ENCODE measurements around the gene EML6.

Gene EML6

GRCh38 chr2:54931473-54931872 is 208.0 kb downstream of the EML6 start:
- Mint-ChIP-seq H3K9me3 (no peaks in the 10 kb centered on the region), H3K36me3 (peaks cover 3 to 6% of the 10 kb centered on the region in 2 donors), H3K27me3 (peaks cover 0 to 5% of the 10 kb centered on the region in 2 donors), H3K4me1 (peaks cover 2 to 5% of the 10 kb centered on the region in 2 donors), H3K27ac (no peak overlapping the region), H3K4me3 (no peak overlapping the region)
- DNase-seq (no peak), ATAC-seq (replicated peaks) (no peak)

- H3K4me1 Mint-ChIP-seq = no peaks in the 10 kb centered on the region
- no peaks in the 10 kb centered on the region for H3K27me3 Mint-ChIP-seq
- H3K4me3 Mint-ChIP-seq = no peak overlapping the region
- ATAC-seq (replicated peaks) (no peak), DNase-seq (no peak)
- H3K27ac Mint-ChIP-seq = no peak overlapping the region
- peaks cover 0 to 2% of the 10 kb centered on the region in 2 donors for H3K9me3 Mint-ChIP-seq
- peaks cover 0 to 4% of the 10 kb centered on the region in 2 donors for H3K36me3 Mint-ChIP-seq
Observed at GRCh38 chr2:54935389-54935788, 211.9 kb downstream of the EML6 start.

GRCh38 chr2:54936766-54937165 is 213.3 kb downstream of the EML6 start:
- ATAC-seq (replicated peaks) (no peak), DNase-seq (no peak)
- peaks cover 0 to 4% of the 10 kb centered on the region in 2 donors for H3K36me3 Mint-ChIP-seq
- H3K9me3 Mint-ChIP-seq = peaks cover 0 to 2% of the 10 kb centered on the region in 2 donors
- no peak overlapping the region for H3K4me3 Mint-ChIP-seq
- no peaks in the 10 kb centered on the region for H3K4me1 Mint-ChIP-seq
- H3K27ac Mint-ChIP-seq = no peak overlapping the region
- no peaks in the 10 kb centered on the region for H3K27me3 Mint-ChIP-seq

- Mint-ChIP-seq H3K27me3 (no peaks in the 10 kb centered on the region), H3K4me3 (no peak overlapping the region), H3K27ac (peak overlapping the region; percentile 1), H3K9me3 (peaks cover 0 to 2% of the 10 kb centered on the region in 2 donors), H3K4me1 (no peaks in the 10 kb centered on the region), H3K36me3 (peaks cover 0 to 4% of the 10 kb centered on the region in 2 donors)
- ATAC-seq (replicated peaks) (no peak), DNase-seq (no peak)
Observed at GRCh38 chr2:54939446-54940118, 216.1 kb downstream of the EML6 start.

- ATAC-seq (replicated peaks) = no peak
- no peaks in the 10 kb centered on the region for H3K4me1 Mint-ChIP-seq
- peaks cover 0 to 3% of the 10 kb centered on the region in 2 donors for H3K27me3 Mint-ChIP-seq
Observed at GRCh38 chr2:54940723-54941122, 217.3 kb downstream of the EML6 start.

GRCh38 chr2:54941248-54941984 is 218.0 kb downstream of the EML6 start:
- no peak overlapping the region for H3K4me3 Mint-ChIP-seq
- ATAC-seq (replicated peaks) (no peak), DNase-seq (no peak)
- peaks cover 0 to 2% of the 10 kb centered on the region in 2 donors for H3K9me3 Mint-ChIP-seq
- peaks cover 0 to 3% of the 10 kb centered on the region in 2 donors for H3K27me3 Mint-ChIP-seq
- H3K36me3 Mint-ChIP-seq = peaks cover 0 to 4% of the 10 kb centered on the region in 2 donors
- H3K4me1 Mint-ChIP-seq = no peaks in the 10 kb centered on the region
- H3K27ac Mint-ChIP-seq = no peak overlapping the region

More at GRCh38 chr2:54940723-54941122, 217.3 kb downstream of the EML6 start:
- Mint-ChIP-seq H3K9me3 (peaks cover 0 to 2% of the 10 kb centered on the region in 2 donors), H3K4me3 (no peak overlapping the region), H3K27ac (no peak overlapping the region), H3K36me3 (peaks cover 0 to 4% of the 10 kb centered on the region in 2 donors)
- DNase-seq = no peak

DNA sequence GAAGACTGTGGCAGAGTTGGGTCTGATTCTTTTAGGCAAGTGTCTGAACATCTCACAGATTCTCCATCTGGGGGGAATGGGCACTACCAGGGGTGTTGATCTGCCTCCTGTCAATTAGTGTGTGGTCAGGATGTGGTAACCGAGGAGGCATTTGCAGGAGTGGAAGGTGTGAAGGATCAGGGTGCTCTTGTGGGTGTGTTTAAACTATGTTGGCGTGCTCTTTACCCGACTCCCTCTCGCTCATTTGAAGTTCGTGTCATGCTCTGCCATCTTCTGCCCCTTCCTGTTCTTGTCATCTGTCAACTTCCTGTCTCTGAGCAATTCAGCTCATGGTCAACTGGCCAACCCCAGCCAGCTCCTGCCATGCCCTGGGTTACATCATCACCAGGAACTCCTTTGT is 218.9 kb downstream of the EML6 start:
- ATAC-seq (replicated peaks) (no peak), DNase-seq (no peak)

DNA sequence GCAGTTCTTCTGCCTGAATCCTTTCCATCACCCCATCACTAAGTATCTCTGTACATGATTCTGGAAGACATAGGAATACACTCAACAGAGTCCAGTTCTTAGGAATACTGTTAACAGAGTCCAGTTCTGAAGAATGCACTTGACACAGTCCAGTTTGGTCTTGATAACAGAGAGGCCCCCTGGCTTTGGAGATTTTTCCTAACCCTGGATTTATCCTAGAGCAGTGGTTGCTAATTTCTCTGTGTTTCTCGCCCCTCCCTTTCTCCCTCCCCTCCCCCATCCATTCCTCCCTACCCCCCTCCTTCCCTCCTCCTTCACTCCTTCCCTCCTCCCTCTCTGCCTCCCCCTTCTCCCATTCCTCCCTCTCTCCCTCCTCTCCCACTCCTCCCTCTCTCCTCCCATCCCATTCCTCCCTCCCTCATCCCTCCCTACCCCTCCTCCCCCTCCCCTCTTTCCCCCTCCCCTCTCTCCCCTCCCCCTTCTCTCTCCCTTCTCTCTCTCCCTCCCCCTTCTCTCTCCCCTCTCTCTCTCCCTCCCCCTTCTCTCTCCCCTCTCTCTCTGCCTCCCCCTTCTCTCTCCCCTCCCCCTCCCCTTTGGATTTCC is 221.4 kb downstream of the EML6 start:
- Mint-ChIP-seq H3K27me3 (peaks cover 0 to 3% of the 10 kb centered on the region in 2 donors), H3K4me1 (no peaks in the 10 kb centered on the region), H3K4me3 (no peak overlapping the region), H3K36me3 (peaks cover 0 to under 1% of the 10 kb centered on the region in 2 donors), H3K27ac (no peak overlapping the region), H3K9me3 (no peaks in the 10 kb centered on the region)
- DNase-seq (no peak), ATAC-seq (replicated peaks) (no peak)

More for the DNA sequence above, 218.9 kb downstream of the EML6 start:
- Mint-ChIP-seq H3K36me3 (peaks cover 0 to 2% of the 10 kb centered on the region in 2 donors), H3K27ac (no peak overlapping the region), H3K27me3 (peaks cover 0 to 3% of the 10 kb centered on the region in 2 donors), H3K4me3 (no peak overlapping the region), H3K4me1 (no peaks in the 10 kb centered on the region), H3K9me3 (no peaks in the 10 kb centered on the region)

GRCh38 chr2:54945391-54946219 is 222.1 kb downstream of the EML6 start:
- no peak overlapping the region for H3K27ac Mint-ChIP-seq
- no peak for ATAC-seq (replicated peaks)

DNA sequence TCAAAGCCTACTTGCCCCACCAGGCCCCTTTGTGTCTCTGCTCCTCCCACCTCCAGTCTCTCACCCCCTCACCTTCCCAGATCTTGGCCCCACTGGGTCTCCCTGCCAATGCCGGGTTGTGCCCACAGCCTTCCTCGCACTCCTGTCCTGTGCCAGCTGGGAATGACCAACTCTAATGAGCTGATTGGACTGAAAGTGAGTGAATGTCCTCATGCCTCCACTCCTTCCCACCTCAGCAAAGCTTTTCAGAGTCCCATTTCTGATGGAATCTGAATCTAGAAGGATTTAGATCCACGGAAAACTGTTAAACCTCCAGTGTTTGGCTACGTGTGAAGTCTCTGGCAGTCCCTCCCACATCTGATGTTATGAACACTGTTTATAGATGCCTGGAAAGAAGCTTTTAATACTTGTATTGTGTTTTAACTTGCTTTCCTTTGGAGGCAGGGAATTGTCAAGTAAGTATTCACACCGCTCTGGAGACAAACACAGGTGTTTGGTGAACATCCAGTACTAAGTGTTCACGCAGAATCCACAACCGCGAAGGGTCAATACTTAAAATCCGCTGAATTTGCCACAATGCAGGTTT is 222.9 kb downstream of the EML6 start:
- ATAC-seq (replicated peaks) (no peak), DNase-seq (no peak)
- Mint-ChIP-seq H3K36me3 (peaks cover 0 to 3% of the 10 kb centered on the region in 2 donors), H3K4me1 (no peaks in the 10 kb centered on the region), H3K27me3 (peaks cover 0 to 3% of the 10 kb centered on the region in 2 donors), H3K9me3 (no peaks in the 10 kb centered on the region), H3K27ac (no peak overlapping the region), H3K4me3 (no peak overlapping the region)

More at GRCh38 chr2:54945391-54946219, 222.1 kb downstream of the EML6 start:
- DNase-seq = no peak
- Mint-ChIP-seq H3K27me3 (peaks cover 0 to 3% of the 10 kb centered on the region in 2 donors), H3K36me3 (peaks cover 0 to 3% of the 10 kb centered on the region in 2 donors), H3K4me3 (no peak overlapping the region), H3K4me1 (no peaks in the 10 kb centered on the region), H3K9me3 (no peaks in the 10 kb centered on the region)

- no peak for ATAC-seq (replicated peaks)
- Mint-ChIP-seq H3K27ac (no peak overlapping the region), H3K27me3 (peaks cover 0 to 3% of the 10 kb centered on the region in 2 donors), H3K4me1 (no peaks in the 10 kb centered on the region), H3K36me3 (peaks cover 0 to 3% of the 10 kb centered on the region in 2 donors), H3K4me3 (no peak overlapping the region), H3K9me3 (no peaks in the 10 kb centered on the region)
- no peak for DNase-seq
Observed at GRCh38 chr2:54947136-54947535, 223.7 kb downstream of the EML6 start.

GRCh38 chr2:54947646-54948045 is 224.2 kb downstream of the EML6 start:
- Mint-ChIP-seq H3K4me3 (no peak overlapping the region), H3K27me3 (peaks cover 0 to 3% of the 10 kb centered on the region in 2 donors), H3K9me3 (no peaks in the 10 kb centered on the region), H3K27ac (no peak overlapping the region), H3K36me3 (peaks cover 0 to 3% of the 10 kb centered on the region in 2 donors), H3K4me1 (no peaks in the 10 kb centered on the region)
- ATAC-seq (replicated peaks) (no peak), DNase-seq (no peak)

GRCh38 chr2:54948120-54948519 is 224.7 kb downstream of the EML6 start:
- ATAC-seq (replicated peaks) (no peak), DNase-seq (no peak)
- Mint-ChIP-seq H3K9me3 (no peaks in the 10 kb centered on the region), H3K36me3 (peaks cover 0 to 3% of the 10 kb centered on the region in 2 donors), H3K27ac (no peak overlapping the region), H3K27me3 (peaks cover 0 to 3% of the 10 kb centered on the region in 2 donors), H3K4me1 (no peaks in the 10 kb centered on the region), H3K4me3 (no peak overlapping the region)

Measured in stimulated activated naive B cell treated with anti-CD40 and anti-IgM and Interleukin-4, amounts not matched to agents 10 μg/mL and 1 μg/mL and 100 μg/mL, for 72 hours (primary cell).